ENCODE results near the gene MYO1D.

The MYO1D gene

GRCh38 chr17:32826076-32826475 lies 50.8 kb downstream of the MYO1D start:
- ATAC-seq = no peak
- TF ChIP-seq ARNTL (CRISPR knock-in tag; IDR thresholded peaks at IDR 0.05; ENCODE audit: borderline replicate concordance, low read depth) (no peak), TCF4 (CRISPR knock-in tag; IDR thresholded peaks at IDR 0.05; ENCODE audit: borderline replicate concordance) (no peak), CREB5 (CRISPR knock-in tag; IDR thresholded peaks at IDR 0.05; ENCODE audit: low read depth) (no peak), GLIS3 (CRISPR knock-in tag; IDR thresholded peaks at IDR 0.05) (no peak), ZNF70 (CRISPR knock-in tag; IDR thresholded peaks at IDR 0.05) (no peak)

- no peak for ATAC-seq
- TF ChIP-seq ARNTL (CRISPR knock-in tag; IDR thresholded peaks at IDR 0.05; ENCODE audit: borderline replicate concordance, low read depth) (no peak), CSRNP3 (CRISPR knock-in tag; IDR thresholded peaks at IDR 0.05) (no peak), SNAI2 (CRISPR knock-in tag; IDR thresholded peaks at IDR 0.05) (no peak), ZFP30 (CRISPR knock-in tag; IDR thresholded peaks at IDR 0.05) (no peak), ZNF8 (CRISPR knock-in tag; IDR thresholded peaks at IDR 0.05) (no peak), TCF4 (CRISPR knock-in tag; IDR thresholded peaks at IDR 0.05; ENCODE audit: borderline replicate concordance) (no peak), CREB5 (CRISPR knock-in tag; IDR thresholded peaks at IDR 0.05; ENCODE audit: low read depth) (no peak), ZC3H10 (CRISPR knock-in tag; IDR thresholded peaks at IDR 0.05) (no peak), ZNF565 (CRISPR knock-in tag; conservative IDR thresholded peaks at IDR 0.05; ENCODE audit: low read depth) (no peak), ZFP3 (CRISPR knock-in tag; IDR thresholded peaks at IDR 0.05) (no peak), POU6F1 (CRISPR knock-in tag; IDR thresholded peaks at IDR 0.05; ENCODE audit: borderline replicate concordance, low read depth) (no peak), PPARA (CRISPR knock-in tag; IDR thresholded peaks at IDR 0.05; ENCODE audit: borderline replicate concordance) (no peak), RARB (CRISPR knock-in tag; IDR thresholded peaks at IDR 0.05) (no peak), ZNF70 (CRISPR knock-in tag; IDR thresholded peaks at IDR 0.05) (no peak), PATZ1 (CRISPR knock-in tag; IDR thresholded peaks at IDR 0.05; ENCODE audit: borderline replicate concordance) (no peak), TSHZ2 (CRISPR knock-in tag; IDR thresholded peaks at IDR 0.05) (no peak), CSDC2 (CRISPR knock-in tag; IDR thresholded peaks at IDR 0.05) (no peak), ESRRG (CRISPR knock-in tag; IDR thresholded peaks at IDR 0.05) (no peak), TOX (CRISPR knock-in tag; IDR thresholded peaks at IDR 0.05; ENCODE audit: borderline replicate concordance) (no peak)
These were observed 52.6 kb downstream of the MYO1D start for GRCh38 chr17:32824334-32824733.

GRCh38 chr17:32822996-32823395 lies 53.9 kb downstream of the MYO1D start:
- ATAC-seq = no peak
- TF ChIP-seq POU6F1 (CRISPR knock-in tag; IDR thresholded peaks at IDR 0.05; ENCODE audit: borderline replicate concordance, low read depth) (no peak), ZNF8 (CRISPR knock-in tag; IDR thresholded peaks at IDR 0.05) (no peak), ZC3H10 (CRISPR knock-in tag; IDR thresholded peaks at IDR 0.05) (no peak), ARNTL (CRISPR knock-in tag; IDR thresholded peaks at IDR 0.05; ENCODE audit: borderline replicate concordance, low read depth) (no peak), ZFP30 (CRISPR knock-in tag; IDR thresholded peaks at IDR 0.05) (no peak), ZFP3 (CRISPR knock-in tag; IDR thresholded peaks at IDR 0.05) (no peak), ZNF565 (CRISPR knock-in tag; conservative IDR thresholded peaks at IDR 0.05; ENCODE audit: low read depth) (no peak), SNAI2 (CRISPR knock-in tag; IDR thresholded peaks at IDR 0.05) (no peak), TSHZ2 (CRISPR knock-in tag; IDR thresholded peaks at IDR 0.05) (no peak), ISL1 (CRISPR knock-in tag; IDR thresholded peaks at IDR 0.05) (no peak), TCF4 (CRISPR knock-in tag; IDR thresholded peaks at IDR 0.05; ENCODE audit: borderline replicate concordance) (no peak), PPARA (CRISPR knock-in tag; IDR thresholded peaks at IDR 0.05; ENCODE audit: borderline replicate concordance) (no peak), ZNF70 (CRISPR knock-in tag; IDR thresholded peaks at IDR 0.05) (no peak)
